Measurements from ENCODE around the gene TRIM39.

TRIM39 gene

GRCh38 chr6:30327232-30327746 lies 562 bp downstream of the TRIM39 start:
- no peak for DNase-seq (ENCODE audit: low spot score)

- DNase-seq (ENCODE audit: low spot score), result no peak
Measured at GRCh38 chr6:30328397-30328796, 1.7 kb downstream of the TRIM39 start.

GRCh38 chr6:30329331-30329730 lies 2.6 kb downstream of the TRIM39 start:
- DNase-seq (ENCODE audit: low spot score), result no peak

- DNase-seq (ENCODE audit: low spot score), result no peak
Measured at GRCh38 chr6:30331981-30332380, 5.3 kb downstream of the TRIM39 start.

- no peak for DNase-seq (ENCODE audit: low spot score)
Measured at GRCh38 chr6:30334075-30334783, 7.5 kb downstream of the TRIM39 start.

- DNase-seq (ENCODE audit: low spot score), result no peak
Measured at GRCh38 chr6:30340589-30341054, 13.9 kb downstream of the TRIM39 start.

GRCh38 chr6:30341218-30341617 lies 14.5 kb downstream of the TRIM39 start:
- no peak for DNase-seq (ENCODE audit: low spot score)

GRCh38 chr6:30341728-30342127 lies 15.0 kb downstream of the TRIM39 start:
- no peak for DNase-seq (ENCODE audit: low spot score)

- DNase-seq (ENCODE audit: low spot score), result no peak
Measured at GRCh38 chr6:30344191-30344867, 17.6 kb downstream of the TRIM39 start.

- DNase-seq (ENCODE audit: low spot score), result peak; percentile 84
Measured at GRCh38 chr6:30344868-30345671, 18.3 kb downstream of the TRIM39 start, which contains the start of gene RPP21. RPP21 (plus strand) TSS chr6:30345156; CDS start chr6:30345172, 16 bp downstream.

GRCh38 chr6:30345852-30346251 lies 19.1 kb downstream of the TRIM39 start:
- DNase-seq (ENCODE audit: low spot score), result no peak

- no peak for DNase-seq (ENCODE audit: low spot score)
Measured at GRCh38 chr6:30348957-30349356, 22.2 kb downstream of the TRIM39 start.

GRCh38 chr6:30349421-30350177 lies 22.9 kb downstream of the TRIM39 start:
- DNase-seq (ENCODE audit: low spot score), result no peak

GRCh38 chr6:30350524-30350923 lies 23.8 kb downstream of the TRIM39 start:
- no peak for DNase-seq (ENCODE audit: low spot score)

- no peak for DNase-seq (ENCODE audit: low spot score)
Measured at GRCh38 chr6:30352550-30352949, 25.8 kb downstream of the TRIM39 start.

GRCh38 chr6:30355281-30355680 lies 28.6 kb downstream of the TRIM39 start:
- DNase-seq (ENCODE audit: low spot score), result no peak

- DNase-seq (ENCODE audit: low spot score), result no peak
Measured at GRCh38 chr6:30356536-30356935, 29.8 kb downstream of the TRIM39 start.

- peak; percentile 67 for DNase-seq (ENCODE audit: low spot score)
Measured at GRCh38 chr6:30357678-30358540, 31.2 kb downstream of the TRIM39 start.

GRCh38 chr6:30359276-30359675 lies 32.5 kb downstream of the TRIM39 start:
- no peak for DNase-seq (ENCODE audit: low spot score)

GRCh38 chr6:30360139-30360538 lies 33.4 kb downstream of the TRIM39 start:
- no peak for DNase-seq (ENCODE audit: low spot score)

GRCh38 chr6:30361661-30362060 lies 34.9 kb downstream of the TRIM39 start:
- DNase-seq (ENCODE audit: low spot score), result no peak
